Subcutaneous adipose tissue (tissue), 4 donors: Measurements from ENCODE around the gene ABCA7. TPM values are rescaled to one million over a fixed set of nuclear protein-coding genes. Genes with fewer than 3 reads are reported as not detected.

ENCODE experiments used
- total RNA-seq, 4 donors: library from RNA; depleted of rRNA; stranded (reverse); fragments of >200 nt; gene quantifications; one replicate each; pipeline ENCODE4 v1.1.0, GENCODE V29; 2016
- TF ChIP-seq, protein P1 (sequence below): fragments of 450-650 bp; IDR thresholded peaks from one replicate; pipeline ENCODE4 v1.5.1; 2016; ENCODE audit warnings: low read depth, mild to moderate bottlenecking, control low read depth, antibody characterized with exemption, moderate library complexity

ABCA7 gene
- total RNA-seq, 4 donors from 2014 or later: 3.4 to 35.2 (median 12.2) TPM

GRCh38 chr19:1106841-1107660 lies 67.1 kb downstream of the ABCA7 start:
- TF ChIP-seq, protein P1, sequence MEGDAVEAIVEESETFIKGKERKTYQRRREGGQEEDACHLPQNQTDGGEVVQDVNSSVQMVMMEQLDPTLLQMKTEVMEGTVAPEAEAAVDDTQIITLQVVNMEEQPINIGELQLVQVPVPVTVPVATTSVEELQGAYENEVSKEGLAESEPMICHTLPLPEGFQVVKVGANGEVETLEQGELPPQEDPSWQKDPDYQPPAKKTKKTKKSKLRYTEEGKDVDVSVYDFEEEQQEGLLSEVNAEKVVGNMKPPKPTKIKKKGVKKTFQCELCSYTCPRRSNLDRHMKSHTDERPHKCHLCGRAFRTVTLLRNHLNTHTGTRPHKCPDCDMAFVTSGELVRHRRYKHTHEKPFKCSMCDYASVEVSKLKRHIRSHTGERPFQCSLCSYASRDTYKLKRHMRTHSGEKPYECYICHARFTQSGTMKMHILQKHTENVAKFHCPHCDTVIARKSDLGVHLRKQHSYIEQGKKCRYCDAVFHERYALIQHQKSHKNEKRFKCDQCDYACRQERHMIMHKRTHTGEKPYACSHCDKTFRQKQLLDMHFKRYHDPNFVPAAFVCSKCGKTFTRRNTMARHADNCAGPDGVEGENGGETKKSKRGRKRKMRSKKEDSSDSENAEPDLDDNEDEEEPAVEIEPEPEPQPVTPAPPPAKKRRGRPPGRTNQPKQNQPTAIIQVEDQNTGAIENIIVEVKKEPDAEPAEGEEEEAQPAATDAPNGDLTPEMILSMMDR: no peak

DNA sequence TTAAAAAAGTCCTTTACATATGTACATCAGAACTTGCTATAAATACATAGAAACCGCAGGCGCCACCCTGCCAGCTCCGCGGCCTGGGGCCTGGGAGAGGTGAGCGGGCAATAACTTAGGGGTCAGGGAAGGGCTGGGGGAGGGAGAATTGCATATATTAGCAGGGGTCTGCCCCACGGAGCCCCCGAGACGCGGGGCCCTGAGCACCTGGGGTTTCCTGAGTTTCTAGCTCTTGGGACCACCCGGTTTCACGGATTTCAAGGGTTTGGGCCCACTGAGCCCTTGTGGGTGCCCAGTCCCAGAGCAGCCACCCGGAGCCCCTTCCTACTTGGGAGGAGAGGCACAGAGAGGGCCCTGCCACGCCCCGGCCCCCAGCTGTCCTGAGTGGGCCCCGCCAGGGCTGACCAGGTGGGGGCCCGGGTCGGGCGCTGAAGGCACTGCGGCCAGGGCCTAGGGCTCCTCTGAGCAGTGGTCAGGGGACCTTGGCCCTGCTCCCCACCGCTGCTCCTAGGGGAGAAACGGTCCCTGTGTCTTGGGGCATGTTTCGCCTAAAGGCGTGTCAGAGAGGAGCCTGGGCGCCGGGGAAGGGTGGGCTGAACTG lies 67.9 kb downstream of the ABCA7 start:
- TF ChIP-seq, protein P1: no peak

GRCh38 chr19:1108291-1109031 lies 68.6 kb downstream of the ABCA7 start:
- TF ChIP-seq, protein P1: no peak

DNA sequence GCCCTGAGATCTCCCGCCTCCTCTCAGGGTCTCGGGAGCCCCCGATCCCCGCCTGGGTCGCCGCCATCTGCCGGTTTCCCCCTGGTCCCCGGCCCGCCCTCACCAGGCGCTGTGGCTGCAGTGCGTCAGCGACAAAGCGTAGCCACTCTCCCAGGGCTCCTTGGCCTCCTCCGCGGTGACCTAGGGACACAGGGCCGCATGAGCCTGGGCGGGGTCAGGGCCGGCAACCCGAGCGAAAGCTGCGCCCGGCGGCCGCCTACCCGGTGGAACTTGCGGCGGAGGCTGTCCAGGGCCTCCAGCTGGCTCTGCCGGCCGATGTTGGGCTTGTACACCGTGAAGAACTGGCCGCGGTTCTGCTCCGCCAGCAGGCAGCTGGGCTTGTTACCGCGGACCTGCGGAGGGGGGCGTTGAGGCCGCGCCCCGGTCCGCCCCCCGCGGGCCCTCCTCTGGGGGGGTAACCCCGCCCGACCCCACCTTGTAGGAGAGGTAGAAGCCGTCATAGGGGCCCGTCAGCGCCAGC lies 69.2 kb downstream of the ABCA7 start:
- TF ChIP-seq, protein P1: no peak

- TF ChIP-seq, protein P1: no peak
Measured at GRCh38 chr19:1109697-1110671, 70.1 kb downstream of the ABCA7 start.

DNA sequence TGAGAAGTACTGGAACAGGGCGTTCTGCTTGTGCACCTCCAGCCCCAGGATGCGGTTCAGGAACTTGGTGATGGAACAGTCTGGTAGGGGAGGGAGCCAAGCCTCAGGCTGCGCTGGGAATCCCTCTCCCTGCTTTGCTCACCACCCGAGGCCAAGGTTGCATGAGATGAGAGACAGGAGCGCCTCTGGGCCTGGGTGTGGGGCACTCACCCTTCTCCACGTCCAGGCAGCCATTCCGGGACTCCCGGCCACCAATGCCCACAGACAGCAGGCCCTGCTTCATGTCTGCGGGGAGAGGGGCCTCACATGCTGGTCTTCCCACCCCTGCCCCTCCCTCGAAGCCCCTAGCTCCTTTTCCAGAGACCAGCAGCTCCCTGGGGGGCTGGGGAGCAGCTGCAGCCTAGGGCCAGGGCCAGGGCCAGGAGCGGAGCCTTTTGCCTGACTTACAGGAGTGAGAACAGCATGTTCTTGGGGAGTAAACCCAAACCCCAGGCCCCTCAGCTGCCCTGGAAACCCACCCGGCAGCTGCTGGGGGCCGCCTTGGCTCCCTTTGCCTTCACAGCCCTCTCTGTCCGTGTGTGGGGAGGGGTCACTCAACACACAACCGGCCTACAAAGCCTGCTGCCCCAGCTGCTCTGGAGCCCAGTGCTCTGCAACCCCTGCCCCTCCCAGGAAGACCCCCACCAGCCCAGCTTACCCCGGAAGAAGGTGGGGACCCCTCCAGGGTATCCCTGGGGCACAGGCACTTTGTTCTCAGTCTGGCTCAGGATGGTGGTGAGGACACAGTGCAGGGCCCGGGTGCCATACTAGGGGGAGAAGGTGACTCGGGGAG lies 71.1 kb downstream of the ABCA7 start:
- TF ChIP-seq, protein P1: no peak
